ENCODE data around the gene UBE2O. TPM values are rescaled to one million over a fixed set of nuclear protein-coding genes. Genes with fewer than 3 reads are reported as not detected.

UBE2O gene
- total RNA-seq, 6 donors from 2014 or later, result 20.5 to 55.5 (median 27.7) TPM

DNA sequence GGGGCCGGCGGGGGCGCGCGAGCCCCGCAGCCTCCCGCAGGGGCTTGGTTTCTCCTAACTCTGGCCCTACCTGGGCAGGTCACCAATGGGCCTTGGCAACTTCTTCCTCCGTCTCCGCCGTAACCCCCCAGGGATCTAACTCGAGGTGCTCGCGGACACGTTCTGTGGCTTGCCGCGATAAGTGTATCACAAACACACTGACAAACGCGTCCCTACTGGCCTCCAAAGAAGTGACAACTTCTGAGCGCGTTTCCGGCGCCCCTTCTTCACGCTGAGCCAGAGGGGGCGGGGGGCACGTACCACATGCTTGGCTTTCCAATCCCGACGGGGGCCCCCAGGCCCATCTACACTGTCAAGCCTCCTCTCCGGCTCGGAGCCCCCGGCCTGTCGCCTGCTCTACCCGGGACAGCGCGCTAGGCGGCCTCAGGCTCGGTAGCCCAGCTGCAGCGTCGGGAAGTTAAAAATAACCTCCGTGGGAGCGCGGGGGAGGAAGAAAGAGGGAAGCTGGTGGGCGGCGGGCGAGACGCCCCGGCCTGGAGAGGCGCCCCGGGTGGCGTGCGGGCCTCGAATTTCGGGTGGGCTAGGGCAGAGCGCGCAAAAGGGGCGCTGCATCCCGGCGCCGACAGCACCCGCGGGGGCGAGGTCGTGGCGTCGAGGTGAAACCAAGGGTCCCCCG lies 69.3 kb downstream of the UBE2O start:
- Histone ChIP-seq H3K9me3 (no peaks in the 10 kb centered on the region), H3K4me3 (peak overlapping the region; percentile 61 to 69 (median 66)), H3K27me3 (no peaks in the 10 kb centered on the region), H3K27ac (peak overlapping the region; percentile 82 to 91 (median 88)), H3K36me3 (peaks cover 0 to 9% (median 0%) of the 10 kb centered on the region in 4 donors), H3K4me1 (peaks cover 27 to 64% (median 44%) of the 10 kb centered on the region in 4 donors)
- no peak for TF ChIP-seq POLR2A (IDR thresholded peaks at IDR 0.05)
- TF ChIP-seq, protein P1, sequence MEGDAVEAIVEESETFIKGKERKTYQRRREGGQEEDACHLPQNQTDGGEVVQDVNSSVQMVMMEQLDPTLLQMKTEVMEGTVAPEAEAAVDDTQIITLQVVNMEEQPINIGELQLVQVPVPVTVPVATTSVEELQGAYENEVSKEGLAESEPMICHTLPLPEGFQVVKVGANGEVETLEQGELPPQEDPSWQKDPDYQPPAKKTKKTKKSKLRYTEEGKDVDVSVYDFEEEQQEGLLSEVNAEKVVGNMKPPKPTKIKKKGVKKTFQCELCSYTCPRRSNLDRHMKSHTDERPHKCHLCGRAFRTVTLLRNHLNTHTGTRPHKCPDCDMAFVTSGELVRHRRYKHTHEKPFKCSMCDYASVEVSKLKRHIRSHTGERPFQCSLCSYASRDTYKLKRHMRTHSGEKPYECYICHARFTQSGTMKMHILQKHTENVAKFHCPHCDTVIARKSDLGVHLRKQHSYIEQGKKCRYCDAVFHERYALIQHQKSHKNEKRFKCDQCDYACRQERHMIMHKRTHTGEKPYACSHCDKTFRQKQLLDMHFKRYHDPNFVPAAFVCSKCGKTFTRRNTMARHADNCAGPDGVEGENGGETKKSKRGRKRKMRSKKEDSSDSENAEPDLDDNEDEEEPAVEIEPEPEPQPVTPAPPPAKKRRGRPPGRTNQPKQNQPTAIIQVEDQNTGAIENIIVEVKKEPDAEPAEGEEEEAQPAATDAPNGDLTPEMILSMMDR (IDR thresholded peaks at IDR 0.05), result peak in 4 of 6 experiments; percentile 14 to 56 (median 45)
- WGBS, 2 donors, result 0% methylated on average over 6 to 54 of the region's 65 CpGs
- ATAC-seq (ENCODE audit: low FRiP score in 2 of 2) (peak; percentile 12 to 40), DNase-seq (no peak)

DNA sequence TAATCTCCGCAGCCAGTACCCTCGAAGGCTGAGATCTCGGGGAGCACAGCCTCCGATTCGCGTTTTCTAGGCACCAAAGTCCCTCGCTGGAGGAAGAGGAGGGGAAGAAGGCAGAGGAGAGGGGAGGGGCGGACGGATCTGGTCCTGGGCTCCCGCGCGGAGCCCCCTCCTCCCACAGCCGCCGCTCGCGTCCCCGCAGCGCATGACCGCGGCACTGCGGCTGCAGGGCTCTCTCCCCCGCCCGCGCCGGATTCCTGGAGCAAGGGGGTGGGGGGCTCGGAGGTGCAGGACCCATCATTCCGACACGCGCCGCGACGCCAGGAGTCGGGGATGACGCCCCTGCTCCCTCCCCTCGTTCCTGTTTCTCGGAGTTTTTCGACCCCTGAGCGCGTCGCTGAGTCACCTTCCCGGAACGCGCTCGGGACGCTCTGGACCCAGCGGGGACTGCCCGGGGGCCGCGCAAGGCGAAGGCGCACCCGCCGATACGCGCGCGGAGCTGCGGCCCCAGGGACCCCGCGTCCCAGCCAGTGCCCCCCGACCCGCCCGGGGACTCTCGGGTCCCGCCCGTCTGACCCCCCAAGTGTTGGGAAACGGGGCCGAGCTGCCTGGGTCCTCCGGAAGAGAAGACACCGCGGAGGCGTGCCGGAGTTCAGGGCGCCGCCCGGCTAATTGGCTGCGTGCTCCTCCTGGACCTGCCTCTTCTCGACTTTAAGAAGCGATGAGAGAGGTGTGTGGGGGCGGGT lies 70.0 kb downstream of the UBE2O start:
- peak overlapping the region; percentile 82 to 91 (median 88) for H3K27ac ChIP-seq

DNA sequence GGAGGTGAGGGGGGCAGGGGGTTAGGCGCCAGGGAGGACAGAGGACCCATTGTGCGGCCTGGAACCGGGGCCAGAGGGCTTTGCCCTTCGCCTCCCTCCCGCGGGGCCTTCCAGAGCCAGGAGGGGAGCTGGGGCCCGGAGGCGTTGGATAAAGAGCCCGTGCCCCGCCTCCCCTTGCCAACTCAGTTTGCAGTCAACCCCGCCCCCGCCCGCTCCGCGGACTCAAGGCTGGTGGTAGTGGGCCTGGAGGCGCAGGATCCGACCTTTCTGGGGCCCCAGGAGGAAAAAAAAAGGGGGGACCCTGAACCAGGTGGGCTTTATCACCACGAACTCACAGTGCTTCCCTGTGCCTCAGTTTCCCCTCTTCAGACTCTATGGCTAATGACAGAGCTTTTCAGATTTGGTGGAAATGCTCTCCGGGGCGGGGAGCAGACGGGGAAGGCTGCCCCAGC lies 70.6 kb downstream of the UBE2O start:
- WGBS, 2 donors, result 6 to 13% methylated on average over 10 to 21 of the region's 21 CpGs
- H3K4me1 ChIP-seq, result peaks cover 26 to 66% (median 44%) of the 10 kb centered on the region in 4 donors
- H3K27me3 ChIP-seq, result no peaks in the 10 kb centered on the region
- ATAC-seq (ENCODE audit: low FRiP score in 2 of 2) (no peak), DNase-seq (peak in 1 of 2 donors; percentile 86)
- TF ChIP-seq POLR2AphosphoS5 (IDR thresholded peaks at IDR 0.05) (no peak), EP300 (IDR thresholded peaks at IDR 0.05) (no peak), POLR2A (IDR thresholded peaks at IDR 0.05) (no peak)
- TF ChIP-seq, protein P1 (IDR thresholded peaks at IDR 0.05), result no peak
- H3K9me3 ChIP-seq, result no peaks in the 10 kb centered on the region
- H3K4me3 ChIP-seq, result peak overlapping the region; percentile 61 to 69 (median 66)
- peak overlapping the region; percentile 82 to 91 (median 88) for H3K27ac ChIP-seq
- H3K36me3 ChIP-seq, result peaks cover 0 to 9% (median 0%) of the 10 kb centered on the region in 4 donors

More for the DNA sequence above, 70.0 kb downstream of the UBE2O start:
- Histone ChIP-seq H3K36me3 (peaks cover 0 to 9% (median 0%) of the 10 kb centered on the region in 4 donors), H3K9me3 (no peaks in the 10 kb centered on the region), H3K4me1 (peaks cover 26 to 66% (median 44%) of the 10 kb centered on the region in 4 donors), H3K4me3 (peak overlapping the region; percentile 61 to 69 (median 66)), H3K27me3 (no peaks in the 10 kb centered on the region)
- TF ChIP-seq EP300 (IDR thresholded peaks at IDR 0.05) (no peak), POLR2A (IDR thresholded peaks at IDR 0.05) (peak in 1 of 4 donors; percentile 28), POLR2AphosphoS5 (IDR thresholded peaks at IDR 0.05) (peak; percentile 10 to 78)
- TF ChIP-seq, protein P1 (IDR thresholded peaks at IDR 0.05), result no peak
- 0 to 1% methylated on average over 3 to 24 of the region's 80 CpGs for WGBS, 2 donors
- ATAC-seq (ENCODE audit: low FRiP score in 2 of 2) (peak; percentile 8 to 54), DNase-seq (peak; percentile 38 to 90)

DNA sequence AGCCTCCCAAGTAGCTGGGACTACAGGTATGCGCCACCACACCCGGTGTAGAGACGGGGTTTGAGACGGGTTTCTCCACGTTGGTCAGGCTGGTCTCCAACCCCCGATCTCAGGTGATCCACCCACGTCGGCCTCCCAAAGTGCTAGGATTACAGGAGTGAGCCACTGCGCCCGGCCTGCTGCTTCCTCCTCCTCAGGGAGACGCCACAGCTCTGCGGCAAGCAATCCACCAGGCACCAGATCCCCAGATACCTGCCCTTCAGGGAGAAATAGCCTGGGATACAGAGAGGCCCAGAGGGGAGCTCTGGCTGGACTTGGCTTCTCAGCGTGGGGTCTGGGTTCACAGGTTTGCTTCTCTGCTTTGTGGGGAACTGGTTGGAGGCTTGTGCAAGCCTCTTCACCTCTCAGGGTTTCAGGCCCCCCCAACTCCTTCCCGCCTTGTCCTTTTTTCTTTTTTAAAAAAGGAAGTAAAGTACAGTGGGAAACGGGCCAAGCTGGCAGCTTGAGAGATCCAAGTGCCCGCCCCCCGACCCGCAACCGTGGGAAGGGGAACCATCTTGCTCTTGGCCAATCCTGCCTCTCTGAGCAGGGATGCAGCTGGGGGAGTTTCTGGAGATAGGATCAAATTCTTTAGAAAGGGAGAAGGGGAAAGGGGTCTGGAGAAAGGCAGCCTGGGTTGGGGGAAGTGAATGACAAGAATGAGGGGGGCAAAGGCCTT lies 71.2 kb downstream of the UBE2O start:
- peak overlapping the region in 3 of 4 donors; percentile 6 to 91 (median 91) for H3K27ac ChIP-seq
- peak overlapping the region in 3 of 4 donors; percentile 64 to 69 (median 67) for H3K4me3 ChIP-seq
- TF ChIP-seq POLR2AphosphoS5 (IDR thresholded peaks at IDR 0.05) (no peak), POLR2A (IDR thresholded peaks at IDR 0.05) (no peak), EP300 (IDR thresholded peaks at IDR 0.05) (no peak)
- TF ChIP-seq, protein P1 (IDR thresholded peaks at IDR 0.05), result no peak
- peaks cover 0 to 5% (median 0%) of the 10 kb centered on the region in 4 donors for H3K36me3 ChIP-seq
- ATAC-seq (ENCODE audit: low FRiP score in 2 of 2), result no peak
- no peaks in the 10 kb centered on the region for H3K9me3 ChIP-seq
- peak in 1 of 2 donors; percentile 51 for DNase-seq
- H3K4me1 ChIP-seq, result peaks cover 26 to 64% (median 45%) of the 10 kb centered on the region in 4 donors
- 37 to 66% methylated on average over 7 to 19 of the region's 19 CpGs for WGBS, 2 donors
- H3K27me3 ChIP-seq, result no peaks in the 10 kb centered on the region

Measured in upper lobe of left lung (tissue), 6 donors.